Gastrocnemius medialis (tissue), 4 donors: ENCODE data around the gene PLCB3. TPM values are rescaled to one million over a fixed set of nuclear protein-coding genes. Genes with fewer than 3 reads are reported as not detected.

ENCODE experiments used
- ATAC-seq, 2 donors: fragments of 150-250 bp; one replicate each; pipeline ENCODE4 v1.9.1; 2016
- DNase-seq, 2 donors: peaks; one replicate each; pipeline ENCODE4 v3.0.0-alpha.2; 2019
- H3K27ac ChIP-seq, 4 donors: fragments of 200-600 bp; sonication (generic); 1 replicate in 1 of 4; 2 replicates in 3 of 4; pipeline ENCODE4 v1.5.1; 2016 to 2018; ENCODE audit warnings: mild to moderate bottlenecking in 2 of 4, moderate library complexity in 1 of 4
- H3K27me3 ChIP-seq, 3 donors: fragments of 200-600 bp; sonication (generic) in 2 of 3; 1 replicate in 1 of 3; 2 replicates in 2 of 3; pipeline versions ENCODE4 v1.5.1 to v1.6.0; 2016 to 2019; ENCODE audit warnings: mild to moderate bottlenecking in 1 of 3, moderate library complexity in 1 of 3
- H3K36me3 ChIP-seq, 2 donors: fragments of 200-600 bp; sonication (generic) in 1 of 2; one replicate each; pipeline ENCODE4 v1.5.1; 2017 to 2018
- H3K4me1 ChIP-seq, 2 donors: fragments of 200-600 bp; sonication (generic) in 1 of 2; one replicate each; pipeline ENCODE4 v1.5.1; 2016 to 2017; ENCODE audit warnings: mild to moderate bottlenecking in 2 of 2
- H3K4me3 ChIP-seq, 4 donors: fragments of 200-600 bp; sonication (generic) in 3 of 4; 1 replicate in 1 of 4; 2 replicates in 3 of 4; pipeline ENCODE4 v1.5.1; 2016 to 2019; ENCODE audit warnings: mild to moderate bottlenecking in 2 of 4
- H3K9me3 ChIP-seq, 3 donors: fragments of 200-600 bp; sonication (generic) in 2 of 3; 1 replicate in 1 of 3; 2 replicates in 2 of 3; pipeline ENCODE4 v1.5.1; 2016 to 2019
- CTCF ChIP-seq, 5 experiments: fragments of 450-650 bp in 3 of 5; fragments of 200-600 bp in 2 of 5; sonication (generic) in 2 of 5; IDR thresholded peaks in 4 of 5; conservative IDR thresholded peaks in 1 of 5; 1 replicate in 4 of 5; 2 replicates in 1 of 5; pipeline ENCODE4 v1.5.1; 2016 to 2019; ENCODE audit warnings: antibody characterized with exemption in 5 of 5, mild to moderate bottlenecking in 3 of 5, moderate library complexity in 3 of 5
- POLR2A ChIP-seq, 2 donors: fragments of 450-650 bp; IDR thresholded peaks; one replicate each; pipeline ENCODE4 v1.6.1; 2017; ENCODE audit warnings: antibody characterized with exemption in 2 of 2, mild to moderate bottlenecking in 2 of 2, moderate library complexity in 2 of 2
- in situ Hi-C, 4 donors: fragments of 200-750 bp; cut with MboI; loops; one replicate each; pipeline versions ENCODE4 v1.15.0 to v1.8.0; 2017; ENCODE audit warnings: low sequenced_read_pairs in 4 of 4
- intact Hi-C: fragments of 100-400 bp; cut with DNase I; formaldehyde crosslinking; loops from one replicate; pipeline ENCODE4 v1.15.1; 2023; ENCODE audit warnings: low total_unique reads
- total RNA-seq, 4 donors: library from RNA; depleted of rRNA; stranded (reverse); fragments of >200 nt; gene quantifications; one replicate each; pipeline versions ENCODE4 v1.1.0 to v1.2.3, GENCODE V29; 2016

Gene PLCB3
- total RNA-seq, 4 donors from 2014 or later = 4.7 to 9.7 (median 6.2) TPM

DNA sequence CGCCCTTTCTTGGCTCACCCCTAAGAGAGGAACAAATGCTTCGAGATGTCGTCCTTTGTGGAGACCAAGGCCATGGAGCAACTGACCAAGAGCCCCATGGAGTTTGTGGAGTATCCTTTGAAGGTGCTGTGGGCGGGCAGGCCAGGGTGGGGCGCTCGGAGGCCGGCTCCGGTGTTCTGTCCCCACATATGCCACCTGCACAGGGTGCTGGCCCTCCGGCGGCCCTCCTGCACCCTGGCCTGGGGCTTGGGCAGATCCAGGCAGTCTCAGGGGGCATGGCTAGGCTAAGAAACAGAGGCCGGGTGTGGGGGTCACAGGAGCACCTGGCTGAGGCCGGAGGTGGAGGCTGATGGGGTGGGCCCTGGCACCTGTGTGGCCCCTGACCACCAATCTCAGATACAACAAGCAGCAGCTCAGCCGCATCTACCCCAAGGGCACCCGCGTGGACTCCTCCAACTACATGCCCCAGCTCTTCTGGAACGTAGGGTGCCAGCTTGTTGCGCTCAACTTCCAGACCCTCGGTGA is 10.3 kb downstream of the PLCB3 start:
- no peaks in the 10 kb centered on the region for H3K27me3 ChIP-seq
- intact Hi-C loops (no loop called here), in situ Hi-C loops (no loop called here)
- H3K36me3 ChIP-seq = peaks cover 0 to 42% of the 10 kb centered on the region in 2 donors
- no peak overlapping the region for H3K27ac ChIP-seq
- DNase-seq (no peak), ATAC-seq (no peak)
- no peaks in the 10 kb centered on the region for H3K9me3 ChIP-seq
- no peak overlapping the region for H3K4me3 ChIP-seq
- H3K4me1 ChIP-seq = no peaks in the 10 kb centered on the region
- TF ChIP-seq CTCF (IDR thresholded peaks at IDR 0.05 in 4 of 5, conservative IDR thresholded peaks at IDR 0.05 in 1 of 5) (no peak), POLR2A (IDR thresholded peaks at IDR 0.05) (no peak)

- Histone ChIP-seq H3K4me3 (no peak overlapping the region), H3K27me3 (no peaks in the 10 kb centered on the region), H3K9me3 (no peaks in the 10 kb centered on the region), H3K36me3 (peaks cover 0 to 41% of the 10 kb centered on the region in 2 donors), H3K4me1 (no peaks in the 10 kb centered on the region), H3K27ac (no peak overlapping the region)
- in situ Hi-C loops (no loop called here), intact Hi-C loops (no loop called here)
- DNase-seq (no peak), ATAC-seq (no peak)
- TF ChIP-seq CTCF (IDR thresholded peaks at IDR 0.05 in 4 of 5, conservative IDR thresholded peaks at IDR 0.05 in 1 of 5) (no peak), POLR2A (IDR thresholded peaks at IDR 0.05) (no peak)
Observed at GRCh38 chr11:64262271-64263002, 11.1 kb downstream of the PLCB3 start.

DNA sequence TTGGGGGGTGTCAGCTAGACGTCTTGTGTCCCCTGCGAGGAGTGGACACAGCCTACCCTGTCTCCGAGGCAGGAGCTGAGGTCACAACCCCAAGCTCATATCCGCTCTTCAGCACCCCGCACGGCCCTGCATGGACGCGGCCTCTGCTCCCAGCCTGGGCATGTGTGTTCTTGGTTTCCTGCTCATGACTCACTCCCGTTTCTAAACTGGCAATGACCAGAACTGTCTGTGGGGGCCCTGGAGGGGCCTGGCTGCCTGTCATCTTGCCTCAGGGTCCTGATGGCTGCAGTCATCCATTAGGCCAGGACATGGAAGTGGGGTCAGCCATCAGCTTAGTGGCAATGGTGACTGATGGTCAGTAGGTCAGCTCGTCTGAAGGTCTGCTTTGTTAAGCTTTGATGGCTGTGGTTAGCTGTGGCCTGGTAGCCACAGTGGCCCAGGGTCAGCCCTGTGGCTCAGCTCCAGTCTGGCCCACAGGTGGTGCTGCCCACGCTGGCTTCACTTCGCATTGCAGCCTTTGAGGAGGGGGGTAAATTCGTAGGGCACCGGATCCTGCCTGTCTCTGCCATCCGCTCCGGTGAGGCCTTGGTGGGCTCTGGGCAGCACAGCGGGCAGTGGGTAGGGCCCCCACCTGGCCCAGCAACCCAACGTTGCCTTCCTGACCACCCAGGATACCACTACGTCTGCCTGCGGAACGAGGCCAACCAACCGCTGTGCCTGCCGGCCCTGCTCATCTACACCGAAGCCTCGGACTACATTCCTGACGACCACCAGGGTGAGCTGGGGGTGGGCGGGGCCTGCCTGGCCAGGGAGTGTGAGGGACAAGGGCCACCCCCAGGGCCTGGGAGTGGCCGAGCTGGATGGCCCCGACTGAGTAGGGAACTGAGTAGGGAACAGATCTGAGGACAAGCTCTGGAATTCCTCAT is 12.0 kb downstream of the PLCB3 start:
- H3K27ac ChIP-seq = no peak overlapping the region
- H3K4me1 ChIP-seq = peaks cover 7% of the 10 kb centered on the region in 2 donors
- peaks cover 0 to 37% of the 10 kb centered on the region in 2 donors for H3K36me3 ChIP-seq
- no peak for ATAC-seq
- in situ Hi-C loops = no loop called here
- H3K27me3 ChIP-seq = no peaks in the 10 kb centered on the region
- intact Hi-C loops = no loop called here
- H3K9me3 ChIP-seq = no peaks in the 10 kb centered on the region
- no peak for DNase-seq
- no peak overlapping the region for H3K4me3 ChIP-seq
- TF ChIP-seq CTCF (IDR thresholded peaks at IDR 0.05 in 4 of 5, conservative IDR thresholded peaks at IDR 0.05 in 1 of 5) (no peak), POLR2A (IDR thresholded peaks at IDR 0.05) (no peak)

- peaks cover 0 to 30% of the 10 kb centered on the region in 2 donors for H3K36me3 ChIP-seq
Observed at GRCh38 chr11:64263947-64264317, 12.6 kb downstream of the PLCB3 start.

More at GRCh38 chr11:64263947-64264317, 12.6 kb downstream of the PLCB3 start:
- Histone ChIP-seq H3K27ac (no peak overlapping the region), H3K4me1 (peaks cover 14% of the 10 kb centered on the region in 2 donors), H3K4me3 (no peak overlapping the region), H3K27me3 (no peaks in the 10 kb centered on the region), H3K9me3 (no peaks in the 10 kb centered on the region)
- TF ChIP-seq POLR2A (IDR thresholded peaks at IDR 0.05) (no peak), CTCF (IDR thresholded peaks at IDR 0.05 in 4 of 5, conservative IDR thresholded peaks at IDR 0.05 in 1 of 5) (no peak)
- DNase-seq = no peak
- intact Hi-C loops = no loop called here
- in situ Hi-C loops = no loop called here
- no peak for ATAC-seq
